ENCODE results near the gene LBH.

DNA sequence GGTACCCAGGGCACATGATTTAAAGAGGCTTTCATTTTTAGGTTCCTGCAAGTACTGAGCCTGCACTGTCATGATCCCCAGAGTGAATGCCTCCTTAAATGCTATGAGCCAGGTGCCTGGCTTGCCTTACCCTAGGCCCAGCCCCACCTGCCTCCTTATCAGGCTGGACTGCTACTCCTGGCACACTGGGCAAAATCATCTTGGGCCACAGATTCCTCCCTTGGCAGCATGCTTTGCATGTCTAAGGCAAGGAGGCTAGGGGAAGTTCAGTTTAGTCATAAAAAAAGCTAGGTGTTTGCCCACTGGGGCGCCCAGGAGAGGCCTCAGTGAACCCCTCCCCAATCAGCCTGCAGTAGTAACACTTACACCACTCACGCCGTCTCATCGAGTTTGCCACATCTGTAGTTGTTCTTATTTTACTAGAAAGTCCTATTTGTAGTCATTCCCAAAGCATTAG, 45.1 kb downstream of the LBH start:
- TF ChIP-seq GATA2 (IDR thresholded peaks at IDR 0.05; ENCODE audit: low read depth, low read length) (no peak), GATA3 (IDR thresholded peaks at IDR 0.05; ENCODE audit: low read depth, low read length) (no peak)
